Ascending aorta (tissue), 2 donors: ENCODE results near the gene GNAQ. TPM values are rescaled to one million over a fixed set of nuclear protein-coding genes. Genes with fewer than 3 reads are reported as not detected.

ENCODE experiments used
- DNase-seq, 2 donors: peaks; one replicate each; pipeline ENCODE4 v3.0.0-alpha.2; 2019; ENCODE audit warnings: low spot score in 2 of 2
- H3K27ac ChIP-seq, 2 donors: fragments of 200-600 bp; sonication (generic); one replicate each; pipeline ENCODE4 v1.5.1; 2016 to 2017; ENCODE audit warnings: mild to moderate bottlenecking in 1 of 2
- H3K27me3 ChIP-seq: fragments of 200-600 bp; sonication (generic); one replicate; pipeline ENCODE4 v1.5.1; 2017
- H3K36me3 ChIP-seq, 2 donors: fragments of 200-600 bp; sonication (generic); one replicate each; pipeline ENCODE4 v1.5.1; 2016
- H3K4me1 ChIP-seq, 2 donors: fragments of 200-600 bp; sonication (generic); one replicate each; pipeline ENCODE4 v1.5.1; 2016 to 2017; ENCODE audit warnings: mild to moderate bottlenecking in 1 of 2
- H3K4me3 ChIP-seq, 2 donors: fragments of 200-600 bp; sonication (generic); one replicate each; pipeline ENCODE4 v1.5.1; 2016 to 2017; ENCODE audit warnings: mild to moderate bottlenecking in 1 of 2
- H3K9me3 ChIP-seq, 2 donors: fragments of 200-600 bp; sonication (generic); one replicate each; pipeline ENCODE4 v1.5.1; 2016
- CTCF ChIP-seq, 3 experiments: fragments of 200-600 bp in 2 of 3; fragments of 450-650 bp in 1 of 3; sonication (generic) in 2 of 3; IDR thresholded peaks; one replicate each; pipeline ENCODE4 v1.5.1; 2016 to 2019; ENCODE audit warnings: antibody characterized with exemption in 3 of 3, mild to moderate bottlenecking in 1 of 3, moderate library complexity in 1 of 3
- intact Hi-C: fragments of 100-400 bp; cut with DNase I; formaldehyde crosslinking; loops from one replicate; pipeline ENCODE4 v1.15.1; 2023
- total RNA-seq: library from RNA; depleted of rRNA; stranded (reverse); fragments of >200 nt; gene quantifications from one replicate; pipeline ENCODE4 v1.1.0, GENCODE V29; 2016

The GNAQ gene
- total RNA-seq, 1 donor from 2014 or later, result 29.2 TPM

GRCh38 chr9:77819657-77820056 is 212.0 kb downstream of the GNAQ start:
- H3K27ac ChIP-seq, result peak overlapping the region; percentile 54 to 57
- peaks cover 0 to 22% of the 10 kb centered on the region in 2 donors for H3K4me1 ChIP-seq
- no peaks in the 10 kb centered on the region for H3K27me3 ChIP-seq
- intact Hi-C loops, result no loop called here
- no peak for DNase-seq
- no peak overlapping the region for H3K4me3 ChIP-seq
- TF ChIP-seq CTCF (IDR thresholded peaks at IDR 0.05), result no peak
- no peaks in the 10 kb centered on the region for H3K9me3 ChIP-seq
- no peaks in the 10 kb centered on the region for H3K36me3 ChIP-seq

- H3K27me3 ChIP-seq, result no peaks in the 10 kb centered on the region
- DNase-seq, result no peak
- intact Hi-C loops, result no loop called here
- no peak for TF ChIP-seq CTCF (IDR thresholded peaks at IDR 0.05)
- peaks cover 0 to 19% of the 10 kb centered on the region in 2 donors for H3K4me1 ChIP-seq
- no peaks in the 10 kb centered on the region for H3K36me3 ChIP-seq
- H3K27ac ChIP-seq, result no peak overlapping the region
- H3K9me3 ChIP-seq, result no peaks in the 10 kb centered on the region
- H3K4me3 ChIP-seq, result no peak overlapping the region
These were observed 213.9 kb downstream of the GNAQ start for GRCh38 chr9:77817590-77818311.

- H3K27me3 ChIP-seq, result no peaks in the 10 kb centered on the region
- intact Hi-C loops, result no loop called here
- TF ChIP-seq CTCF (IDR thresholded peaks at IDR 0.05), result no peak
These were observed 214.8 kb downstream of the GNAQ start for GRCh38 chr9:77816641-77817341.

GRCh38 chr9:77815260-77815659 is 216.4 kb downstream of the GNAQ start:
- Histone ChIP-seq H3K4me3 (no peak overlapping the region), H3K27me3 (no peaks in the 10 kb centered on the region), H3K9me3 (no peaks in the 10 kb centered on the region), H3K36me3 (no peaks in the 10 kb centered on the region), H3K27ac (no peak overlapping the region), H3K4me1 (peaks cover 0 to 16% of the 10 kb centered on the region in 2 donors)
- DNase-seq, result no peak
- TF ChIP-seq CTCF (IDR thresholded peaks at IDR 0.05), result no peak
- intact Hi-C loops, result no loop called here

More at GRCh38 chr9:77816641-77817341, 214.8 kb downstream of the GNAQ start:
- Histone ChIP-seq H3K27ac (no peak overlapping the region), H3K4me3 (no peak overlapping the region), H3K36me3 (no peaks in the 10 kb centered on the region), H3K9me3 (no peaks in the 10 kb centered on the region), H3K4me1 (peaks cover 0 to 19% of the 10 kb centered on the region in 2 donors)
- no peak for DNase-seq

GRCh38 chr9:77811832-77812231 is 219.8 kb downstream of the GNAQ start:
- intact Hi-C loops, result no loop called here
- H3K9me3 ChIP-seq, result no peaks in the 10 kb centered on the region
- H3K27me3 ChIP-seq, result no peaks in the 10 kb centered on the region
- DNase-seq, result no peak
- TF ChIP-seq CTCF (IDR thresholded peaks at IDR 0.05), result no peak
- no peak overlapping the region for H3K4me3 ChIP-seq
- no peaks in the 10 kb centered on the region for H3K36me3 ChIP-seq
- H3K4me1 ChIP-seq, result peaks cover 0 to 4% of the 10 kb centered on the region in 2 donors
- H3K27ac ChIP-seq, result no peak overlapping the region
